Common myeloid progenitor, CD34-positive (primary cell): ENCODE measurements around the gene VGLL4.

Experiments used
- CTCF ChIA-PET: fragments of 350-600 bp; sonication (Branson Sonifier 250); formaldehyde crosslinking; loops from one replicate; lab custom pipeline; 2021; ENCODE audit warnings: antibody characterized with exemption; lab: Charles Lee
- POLR2A ChIA-PET: fragments of 350-600 bp; sonication (Branson Sonifier 250); formaldehyde crosslinking; loops from one replicate; lab custom pipeline; 2021; ENCODE audit warnings: antibody characterized with exemption; lab: Charles Lee
- DNase-seq, 3 donors: peaks; one replicate each; pipeline versions ENCODE4 v3.0.0 to v3.0.0-alpha.2; 2013
- H3K27ac ChIP-seq, 2 experiments: 1 replicate in 1 of 2; 2 replicates in 1 of 2; pipeline ENCODE4 v1.7.0; 2013; ENCODE audit warnings: inconsistent platforms in 2 of 2, low read length in 2 of 2, mild to moderate bottlenecking in 2 of 2, low read depth in 1 of 2, moderate library complexity in 1 of 2; ENCODE audit not compliant: severe bottlenecking in 2 of 2, insufficient read depth in 1 of 2, poor library complexity in 1 of 2
- H3K27me3 ChIP-seq, 5 experiments: replicated peaks in 2 of 5; 1 replicate in 3 of 5; 2 replicates in 2 of 5; pipeline versions ENCODE4 v1.6.1 to v1.7.0; 2013; ENCODE audit warnings: low read length in 4 of 5, mild to moderate bottlenecking in 2 of 5, moderate library complexity in 2 of 5, inconsistent platforms in 1 of 5; ENCODE audit not compliant: insufficient read depth in 5 of 5, control insufficient read depth in 4 of 5
- H3K36me3 ChIP-seq, 4 experiments: 1 replicate in 2 of 4; 2 replicates in 2 of 4; pipeline versions ENCODE4 v1.6.1 to v1.7.0; 2013; ENCODE audit warnings: low read length in 3 of 4, control low read depth in 1 of 4, mild to moderate bottlenecking in 1 of 4; ENCODE audit not compliant: control insufficient read depth in 4 of 4, insufficient read depth in 4 of 4
- H3K4me1 ChIP-seq, 4 experiments: 1 replicate in 3 of 4; 2 replicates in 1 of 4; pipeline versions ENCODE4 v1.6.1 to v1.7.1; 2013; ENCODE audit warnings: low read length in 3 of 4, mild to moderate bottlenecking in 3 of 4, control low read depth in 1 of 4, inconsistent platforms in 1 of 4, moderate library complexity in 1 of 4; ENCODE audit not compliant: control insufficient read depth in 4 of 4, insufficient read depth in 4 of 4; ENCODE audit errors: control extremely low read depth in 1 of 4
- H3K4me3 ChIP-seq, 7 experiments: 1 replicate in 4 of 7; 2 replicates in 3 of 7; pipeline versions ENCODE4 v1.5.1 to v1.7.0; 2013; ENCODE audit warnings: mild to moderate bottlenecking in 7 of 7, low read length in 6 of 7, moderate library complexity in 6 of 7, inconsistent platforms in 2 of 7, low read depth in 2 of 7, control low read depth in 1 of 7; ENCODE audit not compliant: insufficient read depth in 4 of 7, control insufficient read depth in 1 of 7; ENCODE audit errors: extremely low read depth in 1 of 7
- H3K9me3 ChIP-seq, 5 experiments: 1 replicate in 4 of 5; 2 replicates in 1 of 5; pipeline versions ENCODE4 v1.6.1 to v1.7.1; 2013; ENCODE audit warnings: low read length in 4 of 5, mild to moderate bottlenecking in 2 of 5, inconsistent platforms in 1 of 5, low read depth in 1 of 5, moderate library complexity in 1 of 5; ENCODE audit not compliant: control insufficient read depth in 4 of 5, insufficient read depth in 2 of 5; ENCODE audit errors: control extremely low read depth in 1 of 5
- WGBS: methylation state at CpG from one replicate; pipeline ENCODE4 v1.1.5; 2013; ENCODE audit not compliant: insufficient coverage; 5-methylcytosine and 5-hydroxymethylcytosine counted together

Gene VGLL4

GRCh38 chr3:11610700-11611275, 32.9 kb downstream of the VGLL4 start:
- 97% methylated on average over 4 of the region's 8 CpGs for WGBS

GRCh38 chr3:11610044-11610671, 33.6 kb downstream of the VGLL4 start:
- H3K4me3 ChIP-seq = no peak overlapping the region
- peaks cover 0 to 34% (median 5%) of the 10 kb centered on the region in 4 experiments for H3K36me3 ChIP-seq
- H3K27me3 ChIP-seq = no peaks in the 10 kb centered on the region
- CTCF ChIA-PET = no interaction called here
- WGBS = 99% methylated on average over 17 of the region's 23 CpGs
- H3K9me3 ChIP-seq = no peaks in the 10 kb centered on the region
- no peak overlapping the region for H3K27ac ChIP-seq
- peaks cover 2 to 15% (median 7%) of the 10 kb centered on the region in 4 experiments for H3K4me1 ChIP-seq
- no peak for DNase-seq
- POLR2A ChIA-PET = no interaction called here

More at GRCh38 chr3:11610700-11611275, 32.9 kb downstream of the VGLL4 start:
- Histone ChIP-seq H3K4me1 (peaks cover 2 to 15% (median 7%) of the 10 kb centered on the region in 4 experiments), H3K27ac (no peak overlapping the region), H3K36me3 (peaks cover 0 to 36% (median 6%) of the 10 kb centered on the region in 4 experiments), H3K4me3 (no peak overlapping the region), H3K9me3 (no peaks in the 10 kb centered on the region), H3K27me3 (no peaks in the 10 kb centered on the region)
- DNase-seq = no peak
- CTCF ChIA-PET = no interaction called here
- POLR2A ChIA-PET = no interaction called here

GRCh38 chr3:11609481-11609880, 34.2 kb downstream of the VGLL4 start:
- CTCF ChIA-PET = no interaction called here

GRCh38 chr3:11607816-11608215, 35.9 kb downstream of the VGLL4 start:
- CTCF ChIA-PET = interaction anchor here (1.3 kb wide), 1 partner anchor 15 kb away, joined by 4 read pairs; no protein-coding TSS in a partner anchor
- Histone ChIP-seq H3K27me3 (no peaks in the 10 kb centered on the region), H3K36me3 (peaks cover 0 to 24% (median 4%) of the 10 kb centered on the region in 4 experiments), H3K4me3 (no peak overlapping the region), H3K4me1 (peaks cover 2 to 17% (median 7%) of the 10 kb centered on the region in 4 experiments), H3K9me3 (no peaks in the 10 kb centered on the region), H3K27ac (no peak overlapping the region)
- POLR2A ChIA-PET = no interaction called here
- WGBS = 20% methylated on average over 1 of the region's 3 CpGs
- peak in 2 of 3 donors; percentile 48 to 65 for DNase-seq

More at GRCh38 chr3:11609481-11609880, 34.2 kb downstream of the VGLL4 start:
- H3K4me1 ChIP-seq = peaks cover 2 to 15% (median 7%) of the 10 kb centered on the region in 4 experiments
- POLR2A ChIA-PET = interaction anchor here (0.7 kb wide), 1 partner anchor 9 kb away, joined by 3 read pairs; no protein-coding TSS in a partner anchor
- peaks cover 0 to 32% (median 5%) of the 10 kb centered on the region in 4 experiments for H3K36me3 ChIP-seq
- WGBS = 100% methylated on average over 7 of the region's 9 CpGs
- H3K4me3 ChIP-seq = no peak overlapping the region
- H3K9me3 ChIP-seq = no peaks in the 10 kb centered on the region
- no peak overlapping the region for H3K27ac ChIP-seq
- no peak for DNase-seq
- no peaks in the 10 kb centered on the region for H3K27me3 ChIP-seq

GRCh38 chr3:11606865-11607440, 36.8 kb downstream of the VGLL4 start:
- CTCF ChIA-PET = interaction anchor here (0.7 to 1.3 kb wide), 3 partner anchors 9 to 228 kb away, joined by 3 to 4 read pairs (median 3); no protein-coding TSS in a partner anchor
- no peak overlapping the region for H3K4me3 ChIP-seq

GRCh38 chr3:11606090-11606784, 37.5 kb downstream of the VGLL4 start:
- 94% methylated on average over 8 of the region's 11 CpGs for WGBS
- no peaks in the 10 kb centered on the region for H3K9me3 ChIP-seq

More at GRCh38 chr3:11606865-11607440, 36.8 kb downstream of the VGLL4 start:
- POLR2A ChIA-PET = interaction anchor here (0.6 kb wide), 1 partner anchor 10 kb away, joined by 4 read pairs; no protein-coding TSS in a partner anchor
- H3K9me3 ChIP-seq = no peaks in the 10 kb centered on the region
- H3K27me3 ChIP-seq = no peaks in the 10 kb centered on the region
- 95% methylated on average over 3 of the region's 6 CpGs for WGBS
- peaks cover 0 to 19% (median 4%) of the 10 kb centered on the region in 4 experiments for H3K36me3 ChIP-seq
- H3K4me1 ChIP-seq = peaks cover 2 to 25% (median 12%) of the 10 kb centered on the region in 4 experiments
- no peak overlapping the region for H3K27ac ChIP-seq
- DNase-seq = no peak

More at GRCh38 chr3:11606090-11606784, 37.5 kb downstream of the VGLL4 start:
- Histone ChIP-seq H3K36me3 (peaks cover 3 to 17% (median 4%) of the 10 kb centered on the region in 4 experiments), H3K27me3 (no peaks in the 10 kb centered on the region), H3K27ac (no peak overlapping the region), H3K4me1 (peaks cover 2 to 32% (median 13%) of the 10 kb centered on the region in 4 experiments), H3K4me3 (no peak overlapping the region)
- POLR2A ChIA-PET = interaction anchor here (0.6 kb wide), 1 partner anchor 11 kb away, joined by 4 read pairs; no protein-coding TSS in a partner anchor
- no peak for DNase-seq
- CTCF ChIA-PET = interaction anchor here (0.7 to 1.7 kb wide), 3 partner anchors 9 to 227 kb away, joined by 3 to 4 read pairs (median 3); no protein-coding TSS in a partner anchor
